ENCODE data around the gene MARK2.

- TF ChIP-seq, protein P1, sequence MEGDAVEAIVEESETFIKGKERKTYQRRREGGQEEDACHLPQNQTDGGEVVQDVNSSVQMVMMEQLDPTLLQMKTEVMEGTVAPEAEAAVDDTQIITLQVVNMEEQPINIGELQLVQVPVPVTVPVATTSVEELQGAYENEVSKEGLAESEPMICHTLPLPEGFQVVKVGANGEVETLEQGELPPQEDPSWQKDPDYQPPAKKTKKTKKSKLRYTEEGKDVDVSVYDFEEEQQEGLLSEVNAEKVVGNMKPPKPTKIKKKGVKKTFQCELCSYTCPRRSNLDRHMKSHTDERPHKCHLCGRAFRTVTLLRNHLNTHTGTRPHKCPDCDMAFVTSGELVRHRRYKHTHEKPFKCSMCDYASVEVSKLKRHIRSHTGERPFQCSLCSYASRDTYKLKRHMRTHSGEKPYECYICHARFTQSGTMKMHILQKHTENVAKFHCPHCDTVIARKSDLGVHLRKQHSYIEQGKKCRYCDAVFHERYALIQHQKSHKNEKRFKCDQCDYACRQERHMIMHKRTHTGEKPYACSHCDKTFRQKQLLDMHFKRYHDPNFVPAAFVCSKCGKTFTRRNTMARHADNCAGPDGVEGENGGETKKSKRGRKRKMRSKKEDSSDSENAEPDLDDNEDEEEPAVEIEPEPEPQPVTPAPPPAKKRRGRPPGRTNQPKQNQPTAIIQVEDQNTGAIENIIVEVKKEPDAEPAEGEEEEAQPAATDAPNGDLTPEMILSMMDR (IDR thresholded peaks at IDR 0.05), result no peak
- no peak for TF ChIP-seq POLR2A (IDR thresholded peaks at IDR 0.05)
Measured at GRCh38 chr11:63907063-63907462, 68.2 kb downstream of the MARK2 start.

All from body of pancreas (tissue), 4 donors.